ENCODE results near the gene ZNF710. TPM values are rescaled to one million over a fixed set of nuclear protein-coding genes. Genes with fewer than 3 reads are reported as not detected.
A peak's percentile ranks its signal among the peaks of the same experiment; 100 is the strongest.

Gene ZNF710
- total RNA-seq, 1 experiment from 2014 or later: 40.7 TPM

DNA sequence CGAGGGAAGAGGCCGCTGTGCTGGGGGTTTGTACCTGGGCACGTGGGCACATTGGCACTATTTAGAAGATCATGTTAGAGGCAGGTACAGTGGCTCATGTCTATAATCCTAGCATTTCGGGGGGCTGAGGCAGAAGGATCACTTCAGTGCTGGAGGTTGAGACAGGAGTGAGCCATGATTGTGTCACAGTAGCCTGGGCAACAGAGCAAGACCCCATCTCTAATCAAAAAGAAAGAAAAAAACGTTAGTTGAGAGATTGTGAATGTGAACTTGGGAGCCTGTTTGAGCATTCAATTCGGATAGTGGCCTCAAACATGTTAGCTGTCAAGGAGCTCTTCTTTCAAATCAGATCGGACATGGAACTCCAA is 64.5 kb downstream of the ZNF710 start:
- no peaks in the 10 kb centered on the region; a peak in 1 of 5 replicates for H3K9me3 Mint-ChIP-seq
- Histone ChIP-seq H3K23me2 (ENCODE audit: insufficient read length, low read depth, low read length, poor library complexity, severe bottlenecking) (no peaks in the 10 kb centered on the region), H4K5ac (ENCODE audit: insufficient read length, low read depth, low read length) (no peak overlapping the region), H3K79me2 (ENCODE audit: insufficient read depth, low read length) (no peaks in the 10 kb centered on the region), H2AK5ac (ENCODE audit: insufficient read length, low read length) (no peak overlapping the region), H2BK12ac (ENCODE audit: insufficient read length, low read depth, low read length) (peak overlapping the region; percentile 95), H3K79me1 (ENCODE audit: insufficient read depth, low read depth, low read length, poor library complexity, severe bottlenecking) (no peaks in the 10 kb centered on the region), H2BK120ac (ENCODE audit: low read depth, low read length, poor library complexity, severe bottlenecking) (no peak overlapping the region), H3K18ac (ENCODE audit: insufficient read length, low read depth, low read length) (no peak overlapping the region), H2BK5ac (ENCODE audit: insufficient read length, low read length) (no peak overlapping the region), H3K4me1 (ENCODE audit: insufficient read depth, low read length) (peaks cover 25% of the 10 kb centered on the region; the same call in 1 of the 2 replicates), H3K4ac (ENCODE audit: low read depth, low read length) (no peak overlapping the region), H2AFZ (ENCODE audit: low read length) (no peak overlapping the region), H3K9me3 (ENCODE audit: control insufficient read depth, low read depth, low read length) (no peaks in the 10 kb centered on the region), H2BK15ac (ENCODE audit: low read depth, low read length) (no peak overlapping the region), H3K9ac (ENCODE audit: extremely low read depth, insufficient read length, low read length) (no peak overlapping the region), H3K56ac (ENCODE audit: insufficient read length, low read depth, low read length) (no peak overlapping the region), H3K14ac (ENCODE audit: insufficient read depth, low read length) (no peak overlapping the region), H4K91ac (ENCODE audit: insufficient read length, low read depth, low read length) (no peak overlapping the region), H3T11ph (ENCODE audit: low read length) (no peak overlapping the region), H3K27ac (ENCODE audit: insufficient read length, low read depth, low read length) (no peak overlapping the region), H3K4me2 (ENCODE audit: insufficient read depth, insufficient read length, low read length) (no peak overlapping the region), H2BK20ac (ENCODE audit: low read depth, low read length, poor library complexity, severe bottlenecking) (no peak overlapping the region), H4K8ac (replicated peaks; ENCODE audit: insufficient read length, low read depth, low read length) (no peak overlapping the region), H4K20me1 (ENCODE audit: control insufficient read depth, insufficient read depth, insufficient read length) (no peaks in the 10 kb centered on the region), H3K23ac (ENCODE audit: insufficient read length, low read depth, low read length) (no peak overlapping the region), H3K27me3 (ENCODE audit: insufficient read depth, low read length) (no peaks in the 10 kb centered on the region)
- WGBS (ENCODE audit: extremely low coverage, insufficient read length, low lambda C conversion rate): no CpG with 5 or more reads among the region's 7 CpGs
- H3K27me3 Mint-ChIP-seq (ENCODE audit: low read depth): no peaks in the 10 kb centered on the region
- 0 out of 7 replicates have a peak overlapping the region, but pooled peaks of 1 of the 3 experiments have one; percentile 27 for H3K27ac Mint-ChIP-seq
- DNase-seq: no peak
- no peak for TF ChIP-seq CTCF (conservative IDR thresholded peaks at IDR 0.05)
- no peak overlapping the region for H3K4me3 Mint-ChIP-seq
- H3K4me1 Mint-ChIP-seq: peaks cover 30 to 37% of the 10 kb centered on the region in 2 experiments
- peaks cover 0 to 15% (median 6%) of the 10 kb centered on the region in 3 experiments; a peak in 4 of 7 replicates for H3K36me3 Mint-ChIP-seq (ENCODE audit: insufficient read depth in 1 of 3, low read depth in 3 of 3)
